GM18499 (cell line): ENCODE data around the gene PLA1A.
"Not testable (repeated sequence)": the region's sequence is repeated elsewhere in the genome, so short reads cannot be mapped to it uniquely, and the experiment has no call there.

Source experiments
- ATAC-seq: cut with Tn5 transposase; IDR thresholded peaks from one replicate; pipeline ENCODE4 v1.9.1; 2021; ENCODE audit warnings: moderate number of reproducible peaks; ENCODE audit not compliant: insufficient read depth, unreplicated experiment

The PLA1A gene

GRCh38 chr3:119659606-119660291 lies 62.1 kb downstream of the PLA1A start:
- ATAC-seq = no peak

- no peak for ATAC-seq
These were observed 63.1 kb downstream of the PLA1A start, which contains the start of gene POPDC2 for GRCh38 chr3:119660474-119661440. Gene POPDC2 (minus strand): TSS chr3:119660589. CDS start chr3:119660423, 166 bp downstream.

- no peak for ATAC-seq
These were observed 65.1 kb downstream of the PLA1A start for GRCh38 chr3:119662604-119663373.

GRCh38 chr3:119663885-119664284 lies 66.2 kb downstream of the PLA1A start:
- no peak for ATAC-seq

GRCh38 chr3:119664370-119664769 lies 66.7 kb downstream of the PLA1A start:
- no peak for ATAC-seq

- ATAC-seq = no peak
These were observed 67.2 kb downstream of the PLA1A start for GRCh38 chr3:119664850-119665379.

- ATAC-seq = no peak
These were observed 68.4 kb downstream of the PLA1A start for GRCh38 chr3:119665954-119666559.

- ATAC-seq = no peak
These were observed 72.4 kb downstream of the PLA1A start for GRCh38 chr3:119669906-119670570.

- no peak for ATAC-seq
These were observed 75.1 kb downstream of the PLA1A start for GRCh38 chr3:119672776-119673175.

- ATAC-seq = no peak
These were observed 76.2 kb downstream of the PLA1A start for GRCh38 chr3:119673875-119674274.

GRCh38 chr3:119675188-119675874 lies 77.6 kb downstream of the PLA1A start:
- no peak for ATAC-seq

- ATAC-seq = no peak
These were observed 78.3 kb downstream of the PLA1A start for GRCh38 chr3:119676020-119676419.

GRCh38 chr3:119676771-119677640 lies 79.3 kb downstream of the PLA1A start, which contains the start of gene COX17:
Gene COX17 (minus strand): TSS chr3:119677406. CDS start chr3:119677310, 96 bp downstream.
- peak; percentile 81 for ATAC-seq

- no peak for ATAC-seq
These were observed 79.9 kb downstream of the PLA1A start for GRCh38 chr3:119677641-119677934.

- ATAC-seq = not testable (repeated sequence)
These were observed 80.5 kb downstream of the PLA1A start for GRCh38 chr3:119678209-119678608.
